H9 (cell line): ENCODE results near the gene HPD. TPM values are rescaled to one million over a fixed set of nuclear protein-coding genes. Genes with fewer than 3 reads are reported as not detected.
A peak's percentile ranks its signal among the peaks of the same experiment; 100 is the strongest.

Source experiments
- DNase-seq: peaks from one replicate; pipeline ENCODE4 v3.0.0-alpha.2; 2017
- H2AFZ ChIP-seq: one replicate; pipeline ENCODE4 v1.6.1; 2013; ENCODE audit warnings: mild to moderate bottlenecking, low read length, control low read depth, moderate library complexity
- H2AK5ac ChIP-seq: 2 replicates; pipeline ENCODE4 v1.6.1; 2013; ENCODE audit warnings: low read length, control low read depth, mixed read lengths; ENCODE audit not compliant: insufficient read length
- H2BK120ac ChIP-seq: one replicate; pipeline ENCODE4 v1.6.1; 2013; ENCODE audit warnings: low read depth, mild to moderate bottlenecking, low read length, control low read depth, inconsistent platforms; ENCODE audit not compliant: poor library complexity, severe bottlenecking
- H2BK12ac ChIP-seq: 2 replicates; pipeline ENCODE4 v1.6.1; 2013; ENCODE audit warnings: low read length, control low read depth, mixed read lengths, low read depth; ENCODE audit not compliant: insufficient read length
- H2BK15ac ChIP-seq: 2 replicates; pipeline ENCODE4 v1.6.1; 2013; ENCODE audit warnings: low read depth, low read length, control low read depth
- H2BK20ac ChIP-seq: one replicate; pipeline ENCODE4 v1.6.1; 2013; ENCODE audit warnings: low read depth, mild to moderate bottlenecking, low read length, control low read depth, inconsistent platforms; ENCODE audit not compliant: poor library complexity, severe bottlenecking
- H2BK5ac ChIP-seq: 2 replicates; pipeline ENCODE4 v1.6.1; 2013; ENCODE audit warnings: low read length, control low read depth, mixed read lengths; ENCODE audit not compliant: insufficient read length
- H3K14ac ChIP-seq: 2 replicates; pipeline ENCODE4 v1.6.1; 2013; ENCODE audit warnings: low read length, control low read depth; ENCODE audit not compliant: insufficient read depth
- H3K18ac ChIP-seq: 2 replicates; pipeline ENCODE4 v1.6.1; 2013; ENCODE audit warnings: low read depth, mild to moderate bottlenecking, mixed read lengths, low read length, control low read depth; ENCODE audit not compliant: insufficient read length
- H3K23ac ChIP-seq: 2 replicates; pipeline ENCODE4 v1.6.1; 2013; ENCODE audit warnings: low read length, control low read depth, mixed read lengths, low read depth; ENCODE audit not compliant: insufficient read length
- H3K23me2 ChIP-seq: 2 replicates; pipeline ENCODE4 v1.6.1; 2013; ENCODE audit warnings: low read depth, mild to moderate bottlenecking, mixed read lengths, low read length, control low read depth; ENCODE audit not compliant: insufficient read length, poor library complexity, severe bottlenecking
- H3K27ac ChIP-seq: 2 replicates; pipeline ENCODE4 v1.5.1; 2013; ENCODE audit warnings: low read length, control low read depth, mixed read lengths, low read depth; ENCODE audit not compliant: insufficient read length
- H3K27me3 ChIP-seq: 2 replicates; pipeline ENCODE4 v1.6.1; 2013; ENCODE audit warnings: low read length, control low read depth, inconsistent platforms; ENCODE audit not compliant: insufficient read depth
- H3K4ac ChIP-seq: 2 replicates; pipeline ENCODE4 v1.6.1; 2013; ENCODE audit warnings: low read depth, mild to moderate bottlenecking, control low read depth, inconsistent platforms, low read length, moderate library complexity
- H3K4me1 ChIP-seq: 2 replicates; pipeline ENCODE4 v1.6.1; 2013; ENCODE audit warnings: low read length, control low read depth, inconsistent platforms; ENCODE audit not compliant: insufficient read depth
- H3K4me2 ChIP-seq: 2 replicates; pipeline ENCODE4 v1.6.1; 2013; ENCODE audit warnings: low read length, control low read depth, mixed read lengths; ENCODE audit not compliant: insufficient read length, insufficient read depth
- H3K56ac ChIP-seq: 2 replicates; pipeline ENCODE4 v1.6.1; 2013; ENCODE audit warnings: low read depth, mild to moderate bottlenecking, mixed read lengths, low read length, control low read depth; ENCODE audit not compliant: insufficient read length
- H3K79me1 ChIP-seq: 2 replicates; pipeline ENCODE4 v1.6.1; 2013; ENCODE audit warnings: low read depth, mild to moderate bottlenecking, moderate library complexity, low read length, control low read depth, inconsistent platforms; ENCODE audit not compliant: insufficient read depth, poor library complexity, severe bottlenecking
- H3K79me2 ChIP-seq: 2 replicates; pipeline ENCODE4 v1.6.1; 2013; ENCODE audit warnings: low read length, control low read depth, inconsistent platforms; ENCODE audit not compliant: insufficient read depth
- H3K9ac ChIP-seq: 2 replicates; pipeline ENCODE4 v1.6.1; 2013; ENCODE audit warnings: low read length, control low read depth, mixed read lengths; ENCODE audit not compliant: insufficient read length; ENCODE audit errors: extremely low read depth
- H3K9me3 ChIP-seq: one replicate; pipeline ENCODE4 v1.6.1; 2013; ENCODE audit warnings: low read depth, low read length, inconsistent platforms; ENCODE audit not compliant: control insufficient read depth
- H3T11ph ChIP-seq: one replicate; pipeline ENCODE4 v1.6.1; 2013; ENCODE audit warnings: mild to moderate bottlenecking, low read length, control low read depth, inconsistent platforms
- H4K20me1 ChIP-seq: one replicate; pipeline ENCODE4 v1.6.1; 2013; ENCODE audit not compliant: control insufficient read depth, insufficient read length, insufficient read depth
- H4K5ac ChIP-seq: 2 replicates; pipeline ENCODE4 v1.6.1; 2013; ENCODE audit warnings: low read depth, mild to moderate bottlenecking, mixed read lengths, low read length, control low read depth; ENCODE audit not compliant: insufficient read length
- H4K8ac ChIP-seq: replicated peaks from 2 replicates; pipeline ENCODE4 v1.6.1; 2013; ENCODE audit warnings: low read length, control low read depth, mixed read lengths, low read depth; ENCODE audit not compliant: insufficient read length
- H4K91ac ChIP-seq: 2 replicates; pipeline ENCODE4 v1.6.1; 2013; ENCODE audit warnings: low read depth, mild to moderate bottlenecking, moderate library complexity, mixed read lengths, low read length, control low read depth; ENCODE audit not compliant: insufficient read length
- H3K27ac Mint-ChIP-seq, 3 experiments: 2 replicates in 2 of 3; 3 replicates in 1 of 3; pipeline ENCODE4 v1.8.0; 2020 to 2021; ENCODE audit warnings: mixed read lengths in 3 of 3, mild to moderate bottlenecking in 1 of 3, moderate library complexity in 1 of 3
- H3K27me3 Mint-ChIP-seq: 2 replicates; pipeline ENCODE4 v1.8.0; 2021; ENCODE audit warnings: low read depth, mild to moderate bottlenecking, moderate library complexity, mixed read lengths
- H3K36me3 Mint-ChIP-seq, 3 experiments: 2 replicates in 2 of 3; 3 replicates in 1 of 3; pipeline ENCODE4 v1.8.0; 2020 to 2021; ENCODE audit warnings: low read depth in 3 of 3, mixed read lengths in 3 of 3; ENCODE audit not compliant: insufficient read depth in 1 of 3
- H3K4me1 Mint-ChIP-seq, 2 experiments: 2 replicates each; pipeline ENCODE4 v1.8.0; 2020; ENCODE audit warnings: mixed read lengths in 2 of 2
- H3K4me3 Mint-ChIP-seq, 2 experiments: 2 replicates in 1 of 2; 3 replicates in 1 of 2; pipeline ENCODE4 v1.8.0; 2020 to 2021; ENCODE audit warnings: mild to moderate bottlenecking in 2 of 2, mixed read lengths in 2 of 2, moderate library complexity in 1 of 2
- H3K9me3 Mint-ChIP-seq, 2 experiments: 2 replicates in 1 of 2; 3 replicates in 1 of 2; pipeline ENCODE4 v1.8.0; 2020; ENCODE audit warnings: mild to moderate bottlenecking in 2 of 2, mixed read lengths in 2 of 2, moderate library complexity in 1 of 2
- WGBS: extraction: QIAGEN DNeasy Blood & Tissue Kit; methylation state at CpG from one replicate; pipeline ENCODE4 v1.1.7; 2013; ENCODE audit warnings: missing lambda C conversion rate, low lambda C conversion rate, mixed read lengths; ENCODE audit not compliant: insufficient read length; ENCODE audit errors: extremely low coverage; 5-methylcytosine and 5-hydroxymethylcytosine counted together
- total RNA-seq: library from RNA; stranded (reverse); gene quantifications from 2 replicates; pipeline ENCODE4 v1.2.1, GENCODE V29; 2021
- TF ChIP-seq, protein P1 (sequence below): fragments of 200-600 bp; sonication (generic); conservative IDR thresholded peaks from 3 replicates; pipeline ENCODE4 v1.8.0; 2021; ENCODE audit warnings: antibody characterized with exemption, mild to moderate bottlenecking

The HPD gene
- total RNA-seq, 1 experiment from 2014 or later: not detected

DNA sequence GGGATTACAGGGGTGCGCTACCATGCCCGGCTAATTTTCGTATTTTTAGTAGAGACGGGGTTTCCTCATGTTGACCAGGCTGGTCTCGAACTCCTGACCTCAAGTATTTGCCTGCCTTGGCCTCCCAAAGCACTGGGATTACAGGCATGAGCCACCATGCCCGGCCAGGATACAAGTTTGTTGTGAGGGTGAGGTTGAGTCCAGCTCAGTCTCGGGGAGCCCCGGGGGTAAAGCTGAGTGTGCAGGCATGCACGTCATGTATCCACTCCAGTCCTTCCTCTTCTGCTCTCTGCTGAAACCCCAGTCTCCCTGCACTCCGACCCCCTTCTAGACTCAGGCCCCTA is 369 bp downstream of the HPD start:
- Histone ChIP-seq H2BK15ac (0 out of 2 replicates have a peak overlapping the region, but pooled peaks have one; percentile 3), H3K23me2 (no peaks in the 10 kb centered on the region), H3K23ac (no peak overlapping the region), H3K4me2 (no peak overlapping the region), H3K18ac (peak overlapping the region; percentile 5), H4K20me1 (no peaks in the 10 kb centered on the region), H2BK12ac (no peak overlapping the region), H2AFZ (no peak overlapping the region), H2BK5ac (no peak overlapping the region), H3K79me2 (no peaks in the 10 kb centered on the region), H3K4ac (no peak overlapping the region), H2AK5ac (no peak overlapping the region), H3K56ac (no peak overlapping the region), H3K9ac (no peak overlapping the region), H4K91ac (no peak overlapping the region), H3K9me3 (no peaks in the 10 kb centered on the region), H3K27me3 (no peaks in the 10 kb centered on the region), H3K4me1 (peaks cover 4% of the 10 kb centered on the region; the same call in 1 of the 2 replicates), H4K8ac (no peak overlapping the region), H2BK120ac (no peak overlapping the region), H2BK20ac (no peak overlapping the region), H4K5ac (peak overlapping the region; percentile 92), H3K79me1 (no peaks in the 10 kb centered on the region), H3K27ac (no peak overlapping the region), H3K14ac (no peak overlapping the region; the same call in 1 of the 2 replicates), H3T11ph (no peak overlapping the region)
- Mint-ChIP-seq H3K9me3 (no peaks in the 10 kb centered on the region), H3K4me3 (no peak overlapping the region; a peak in 1 of 5 replicates), H3K4me1 (peaks cover 14 to 28% of the 10 kb centered on the region in 2 experiments), H3K27me3 (no peaks in the 10 kb centered on the region; the same call in 1 of the 2 replicates), H3K27ac (peak overlapping the region in 2 of 3 experiments; percentile 88 to 92; a peak in 3 of 7 replicates), H3K36me3 (no peaks in the 10 kb centered on the region)
- DNase-seq: no peak
- WGBS: no CpG with 5 or more reads among the region's 10 CpGs
- TF ChIP-seq, protein P1, sequence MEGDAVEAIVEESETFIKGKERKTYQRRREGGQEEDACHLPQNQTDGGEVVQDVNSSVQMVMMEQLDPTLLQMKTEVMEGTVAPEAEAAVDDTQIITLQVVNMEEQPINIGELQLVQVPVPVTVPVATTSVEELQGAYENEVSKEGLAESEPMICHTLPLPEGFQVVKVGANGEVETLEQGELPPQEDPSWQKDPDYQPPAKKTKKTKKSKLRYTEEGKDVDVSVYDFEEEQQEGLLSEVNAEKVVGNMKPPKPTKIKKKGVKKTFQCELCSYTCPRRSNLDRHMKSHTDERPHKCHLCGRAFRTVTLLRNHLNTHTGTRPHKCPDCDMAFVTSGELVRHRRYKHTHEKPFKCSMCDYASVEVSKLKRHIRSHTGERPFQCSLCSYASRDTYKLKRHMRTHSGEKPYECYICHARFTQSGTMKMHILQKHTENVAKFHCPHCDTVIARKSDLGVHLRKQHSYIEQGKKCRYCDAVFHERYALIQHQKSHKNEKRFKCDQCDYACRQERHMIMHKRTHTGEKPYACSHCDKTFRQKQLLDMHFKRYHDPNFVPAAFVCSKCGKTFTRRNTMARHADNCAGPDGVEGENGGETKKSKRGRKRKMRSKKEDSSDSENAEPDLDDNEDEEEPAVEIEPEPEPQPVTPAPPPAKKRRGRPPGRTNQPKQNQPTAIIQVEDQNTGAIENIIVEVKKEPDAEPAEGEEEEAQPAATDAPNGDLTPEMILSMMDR: no peak
